Renal cortical epithelial cell (primary cell): ENCODE results near the gene PLEKHJ1. TPM values are rescaled to one million over a fixed set of nuclear protein-coding genes. Genes with fewer than 3 reads are reported as not detected.

Experiments used
- DNase-seq: peaks from one replicate; pipeline ENCODE4 v3.0.0-alpha.2; 2011; ENCODE audit warnings: low read depth
- total RNA-seq: library from RNA; depleted of rRNA; stranded (reverse); fragments of >200 nt; gene quantifications from 2 replicates; pipeline ENCODE4 v1.2.3, GENCODE V29; 2014

PLEKHJ1 gene
- total RNA-seq, 1 donor from 2014 or later: 68.1 TPM

- no peak for DNase-seq
Measured at GRCh38 chr19:2235381-2236063, 607 bp downstream of the PLEKHJ1 start.

GRCh38 chr19:2234996-2235380 is 1.1 kb downstream of the PLEKHJ1 start:
- DNase-seq: no peak

- DNase-seq: no peak
Measured at GRCh38 chr19:2233601-2234280, 2.4 kb downstream of the PLEKHJ1 start.

GRCh38 chr19:2232286-2233151 is 3.6 kb downstream of the PLEKHJ1 start:
- no peak for DNase-seq

GRCh38 chr19:2231621-2232221 is 4.4 kb downstream of the PLEKHJ1 start:
- no peak for DNase-seq

- DNase-seq: no peak
Measured at GRCh38 chr19:2230807-2231533, 5.2 kb downstream of the PLEKHJ1 start.

- DNase-seq: no peak
Measured at GRCh38 chr19:2230033-2230531, 6.0 kb downstream of the PLEKHJ1 start.

GRCh38 chr19:2229103-2230032 is 6.8 kb downstream of the PLEKHJ1 start:
- no peak for DNase-seq

GRCh38 chr19:2228157-2229030 is 7.7 kb downstream of the PLEKHJ1 start:
- DNase-seq: no peak

- no peak for DNase-seq
Measured at GRCh38 chr19:2227415-2228156, 8.5 kb downstream of the PLEKHJ1 start.

GRCh38 chr19:2226840-2227360 is 9.2 kb downstream of the PLEKHJ1 start:
- no peak for DNase-seq

GRCh38 chr19:2226051-2226839 is 9.9 kb downstream of the PLEKHJ1 start:
- no peak for DNase-seq

GRCh38 chr19:2225415-2226050 is 10.6 kb downstream of the PLEKHJ1 start:
- DNase-seq: no peak

- no peak for DNase-seq
Measured at GRCh38 chr19:2224754-2225349, 11.3 kb downstream of the PLEKHJ1 start.

- no peak for DNase-seq
Measured at GRCh38 chr19:2223959-2224358, 12.2 kb downstream of the PLEKHJ1 start.

GRCh38 chr19:2223391-2223790 is 12.7 kb downstream of the PLEKHJ1 start:
- no peak for DNase-seq
